Measurements from ENCODE around the gene RCAN2.

DNA sequence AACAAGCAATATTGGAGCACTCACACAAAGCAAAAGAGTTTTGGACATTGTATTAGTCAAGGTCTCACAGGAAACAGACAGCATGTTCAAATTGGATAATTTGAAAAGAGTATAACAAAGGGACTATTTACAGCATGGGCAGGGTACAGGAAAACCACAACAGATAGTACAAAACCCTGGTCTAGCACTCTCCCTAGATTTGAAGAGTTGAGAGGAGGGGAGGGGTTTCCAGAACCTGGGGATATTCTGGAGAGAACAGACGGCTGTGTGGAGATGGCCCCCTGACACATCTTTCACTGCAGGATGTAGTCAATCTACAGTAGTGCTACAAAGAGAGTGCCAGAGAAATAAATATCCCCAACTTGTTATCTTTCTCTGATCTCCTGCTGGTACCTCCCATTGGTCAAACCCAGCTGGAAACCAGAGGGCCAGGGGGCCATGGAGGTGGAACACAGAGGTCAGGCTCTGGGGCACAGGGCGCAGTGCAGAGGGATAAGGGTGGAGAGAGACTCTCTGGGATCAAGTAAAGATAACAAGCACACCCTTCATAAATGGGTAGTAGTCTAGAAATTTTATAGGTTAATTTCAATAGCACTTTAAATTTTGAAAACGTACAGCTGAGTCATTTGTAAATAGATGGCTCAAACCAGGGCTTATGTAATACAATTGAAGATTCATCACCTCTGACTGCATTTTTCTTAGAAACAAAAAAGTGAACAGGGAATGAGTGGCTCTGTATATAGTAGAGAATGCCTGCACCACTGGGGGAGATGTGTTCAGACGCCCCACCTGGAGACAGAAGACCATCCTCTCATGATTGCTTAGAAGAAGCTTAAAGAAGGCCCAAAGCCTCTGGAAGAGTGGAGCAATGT is 25.7 kb downstream of the RCAN2 start:
- TF ChIP-seq POLR2A (IDR thresholded peaks at IDR 0.05; ENCODE audit: low read depth, low read length) (no peak), POLR2AphosphoS5 (IDR thresholded peaks at IDR 0.05; ENCODE audit: low read depth, low read length) (no peak), TAF1 (IDR thresholded peaks at IDR 0.05; ENCODE audit: borderline replicate concordance, low read depth, low read length) (no peak)

Measured in GM12892 (cell line).